Mucosa of descending colon (tissue), 3 donors: ENCODE measurements around the gene PGBD5. TPM values are rescaled to one million over a fixed set of nuclear protein-coding genes. Genes with fewer than 3 reads are reported as not detected.

Experiments
- ATAC-seq: fragments of 200-7000 bp; cut with Tn5 transposase; one replicate; pipeline ENCODE4 v1.9.1; 2020; ENCODE audit warnings: mild to moderate bottlenecking, moderate library complexity
- DNase-seq, 3 donors: peaks; one replicate each; pipeline ENCODE4 v3.0.0-alpha.2; 2020
- H3K36me3 ChIP-seq: fragments of 200-600 bp; one replicate; pipeline ENCODE4 v1.8.0; 2021; ENCODE audit warnings: low read depth, mild to moderate bottlenecking
- H3K4me1 ChIP-seq: fragments of 200-600 bp; one replicate; pipeline ENCODE4 v1.8.0; 2021; ENCODE audit warnings: low read depth, mild to moderate bottlenecking
- H3K4me3 ChIP-seq: fragments of 200-600 bp; one replicate; pipeline ENCODE4 v1.8.0; 2021; ENCODE audit warnings: mild to moderate bottlenecking
- H3K9me3 ChIP-seq: fragments of 200-600 bp; one replicate; pipeline ENCODE4 v1.8.0; 2021; ENCODE audit warnings: mild to moderate bottlenecking
- CTCF ChIP-seq: fragments of 200-600 bp; IDR thresholded peaks from one replicate; pipeline ENCODE4 v1.8.0; 2022; ENCODE audit warnings: antibody characterized with exemption, mild to moderate bottlenecking
- intact Hi-C, 2 donors: fragments of 100-400 bp; cut with DNase I in 1 of 2; cut with micrococcal nuclease in 1 of 2; formaldehyde crosslinking; loops; one replicate each; pipeline versions ENCODE4 v1.11.0 to v1.11.1; 2022; cut with DNase I, micrococcal nuclease
- total RNA-seq, 3 donors: library from RNA; stranded (reverse); fragmentation: NEBNext Ultra II Directional in 2 of 3; extraction: Animal tissue kit (Norgen Biotek cat#: 25700) in 2 of 3; gene quantifications; one replicate each; pipeline versions ENCODE4 v1.2.1 to v1.2.4, GENCODE V29; 2021 to 2023
- donor health status: DM: no; HTN: no; CAD: no; lungs with moderate emphysema.
- donor health status: DM: no; HTN: no; CAD: no.
- donor health status: DM: no; HTN: yes; CAD: no.

PGBD5 gene
- total RNA-seq, 3 donors from 2014 or later, result 1.4 to 3.2 (median 2.7) TPM

- peak; percentile 90 for ATAC-seq
- intact Hi-C loops, result no loop called here
Measured at GRCh38 chr1:230317823-230318819, 108.0 kb downstream of the PGBD5 start.

GRCh38 chr1:230316864-230317745 is 109.0 kb downstream of the PGBD5 start:
- DNase-seq, result no peak

More at GRCh38 chr1:230317823-230318819, 108.0 kb downstream of the PGBD5 start:
- H3K4me1 ChIP-seq, result no peaks in the 10 kb centered on the region
- H3K36me3 ChIP-seq, result no peaks in the 10 kb centered on the region
- no peak overlapping the region for H3K4me3 ChIP-seq
- no peaks in the 10 kb centered on the region for H3K9me3 ChIP-seq
- DNase-seq, result peak in 2 of 3 donors; percentile 48 to 54
- TF ChIP-seq CTCF, result no peak

GRCh38 chr1:230315099-230315498 is 111.0 kb downstream of the PGBD5 start:
- ATAC-seq, result no peak
- no peak overlapping the region for H3K4me3 ChIP-seq
- intact Hi-C loops, result no loop called here
- H3K9me3 ChIP-seq, result no peaks in the 10 kb centered on the region
- DNase-seq, result no peak
- no peaks in the 10 kb centered on the region for H3K4me1 ChIP-seq
- no peaks in the 10 kb centered on the region for H3K36me3 ChIP-seq
- no peak for TF ChIP-seq CTCF

More at GRCh38 chr1:230316864-230317745, 109.0 kb downstream of the PGBD5 start:
- TF ChIP-seq CTCF, result no peak
- ATAC-seq, result no peak
- H3K4me3 ChIP-seq, result no peak overlapping the region
- H3K36me3 ChIP-seq, result no peaks in the 10 kb centered on the region
- intact Hi-C loops, result no loop called here
- no peaks in the 10 kb centered on the region for H3K9me3 ChIP-seq
- no peaks in the 10 kb centered on the region for H3K4me1 ChIP-seq

GRCh38 chr1:230314142-230314470 is 112.0 kb downstream of the PGBD5 start:
- no peak for DNase-seq
- intact Hi-C loops, result loop anchor here in 1 of 2 donors (5.0 kb wide), 1 partner anchor 652 kb away; no protein-coding TSS in a partner anchor
- no peak for TF ChIP-seq CTCF
- no peak for ATAC-seq
- Histone ChIP-seq H3K9me3 (no peaks in the 10 kb centered on the region), H3K4me3 (no peak overlapping the region), H3K36me3 (no peaks in the 10 kb centered on the region), H3K4me1 (no peaks in the 10 kb centered on the region)

- Histone ChIP-seq H3K36me3 (no peaks in the 10 kb centered on the region), H3K9me3 (no peaks in the 10 kb centered on the region), H3K4me1 (no peaks in the 10 kb centered on the region), H3K4me3 (no peak overlapping the region)
- no peak for DNase-seq
- TF ChIP-seq CTCF, result no peak
- intact Hi-C loops, result loop anchor here in 1 of 2 donors (5.0 kb wide), 1 partner anchor 651 kb away; no protein-coding TSS in a partner anchor
- ATAC-seq, result no peak
Measured at GRCh38 chr1:230313453-230314141, 112.5 kb downstream of the PGBD5 start.
